DMS 273 (cell line): ENCODE data around the gene HMCN2.
"Not testable (repeated sequence)": the region's sequence is repeated elsewhere in the genome, so short reads cannot be mapped to it uniquely, and the experiment has no call there.

Experiments used
- DNase-seq: peaks from one replicate; lab custom pipeline; 2025; ENCODE audit not compliant: unreplicated experiment; lab: John Stamatoyannopoulos, UW

HMCN2 gene

DNA sequence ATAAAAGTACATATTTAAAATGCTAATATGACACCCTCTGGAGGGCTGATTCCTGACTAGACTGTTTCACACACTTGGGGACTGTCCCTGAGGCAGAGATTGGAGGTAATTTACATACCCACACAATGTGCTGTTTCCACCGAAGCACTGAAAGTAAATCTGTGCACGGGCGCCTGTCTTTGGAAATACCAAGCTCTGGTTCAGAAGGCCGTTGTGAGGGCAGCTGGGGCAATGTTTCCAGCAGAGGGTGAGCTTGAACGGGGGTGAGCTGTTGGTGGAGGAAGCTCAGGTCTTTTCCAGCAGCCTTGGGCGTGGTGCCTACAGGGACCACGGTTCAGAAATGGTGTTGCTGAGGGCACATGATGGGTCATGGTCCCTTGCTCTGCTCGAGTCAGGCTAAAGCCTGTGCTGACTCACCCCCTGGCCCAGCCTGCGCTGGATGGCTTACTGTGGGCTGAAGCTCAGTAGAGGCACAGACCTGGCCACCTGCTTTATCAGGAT is 25.8 kb upstream of the HMCN2 start:
- DNase-seq, result peak; percentile 52

DNA sequence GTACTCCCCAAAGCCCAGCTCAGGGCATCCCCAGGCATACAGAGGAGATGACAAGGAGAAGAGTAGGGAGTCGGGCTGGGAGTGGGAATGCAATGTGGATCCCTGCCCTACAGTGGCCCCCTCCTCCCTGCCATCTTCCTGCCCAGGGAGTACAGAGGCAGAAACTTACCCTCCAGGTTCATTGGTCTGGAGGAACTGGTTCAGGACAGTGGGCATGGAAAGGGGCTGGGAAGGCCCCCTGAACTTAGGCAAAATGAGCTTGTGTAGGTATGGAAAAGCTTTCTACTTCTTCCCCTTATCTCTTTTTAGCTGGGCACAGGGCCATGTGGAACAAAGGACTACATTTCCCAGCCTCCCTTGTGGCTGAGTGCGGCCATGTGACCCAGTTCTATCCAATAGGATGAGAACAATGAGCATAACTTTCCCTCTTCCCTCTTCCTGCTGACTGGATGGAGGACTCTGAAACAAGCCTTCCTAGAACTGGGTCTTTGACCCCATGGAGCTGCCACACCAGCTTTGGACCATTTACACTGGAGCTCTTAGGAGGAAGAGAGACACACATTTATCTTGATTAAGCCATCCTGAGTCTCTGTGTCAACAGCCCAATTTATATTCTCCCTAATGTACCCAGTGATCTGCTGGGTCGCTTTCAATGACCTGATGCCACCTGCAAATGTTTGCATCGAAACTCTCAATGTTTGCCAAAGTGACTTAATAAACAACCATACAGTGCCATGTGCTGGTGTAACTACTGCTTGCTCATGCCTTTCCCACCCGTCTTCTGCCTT is 25.0 kb upstream of the HMCN2 start:
- DNase-seq, result peak; percentile 86

DNA sequence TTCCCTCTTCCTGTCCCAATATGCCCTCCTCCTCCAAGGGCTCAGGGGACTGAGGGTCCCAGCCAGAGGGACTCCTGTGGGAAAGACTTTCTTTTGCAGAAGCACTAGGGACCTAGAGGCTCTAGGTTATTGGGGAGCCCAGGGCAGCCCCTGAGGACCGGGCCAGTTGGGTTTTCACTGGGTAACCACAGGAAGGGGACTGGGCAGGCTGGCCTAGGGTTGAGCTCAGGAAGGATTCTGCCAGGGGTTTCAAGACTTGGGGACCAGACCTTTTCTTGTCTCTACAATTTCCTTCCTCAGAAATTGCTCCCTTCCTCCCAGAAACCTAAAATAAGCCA is 24.4 kb upstream of the HMCN2 start:
- no peak for DNase-seq

DNA sequence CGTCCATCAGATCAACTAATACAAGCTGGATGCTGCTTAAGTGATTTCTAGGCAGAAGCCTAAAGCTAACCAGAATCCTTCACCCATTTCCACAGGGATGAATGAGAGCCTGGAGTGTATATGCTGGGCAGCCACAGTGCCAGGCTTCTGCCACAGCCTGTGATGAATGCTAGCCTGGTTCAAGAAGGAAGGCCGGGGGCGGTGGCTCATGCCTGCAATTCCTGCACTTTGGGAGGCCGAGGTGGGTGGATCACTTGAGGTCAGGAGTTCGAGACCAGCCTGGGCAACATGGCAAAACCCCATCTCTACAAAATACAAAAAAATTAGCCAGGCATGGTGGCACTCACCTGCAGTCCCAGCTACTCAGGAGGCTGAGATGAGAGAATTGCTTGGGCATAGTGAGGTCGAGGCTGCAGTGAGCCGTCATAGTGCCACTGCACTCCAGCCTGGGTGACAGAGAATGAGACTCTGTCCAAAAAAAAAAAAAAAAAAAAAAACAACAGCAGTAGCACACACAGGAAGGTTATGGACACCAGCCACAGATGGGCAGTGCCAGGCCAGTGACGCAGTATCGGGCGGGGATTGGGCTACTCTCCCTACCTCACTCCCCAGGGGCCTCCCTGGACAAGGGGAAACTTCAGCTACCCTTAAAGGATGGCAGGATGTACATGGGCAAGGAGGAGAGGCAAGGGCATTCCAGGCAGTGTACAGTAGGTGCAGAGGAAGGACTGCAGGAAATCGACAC is 23.1 kb upstream of the HMCN2 start:
- DNase-seq, result no peak

DNA sequence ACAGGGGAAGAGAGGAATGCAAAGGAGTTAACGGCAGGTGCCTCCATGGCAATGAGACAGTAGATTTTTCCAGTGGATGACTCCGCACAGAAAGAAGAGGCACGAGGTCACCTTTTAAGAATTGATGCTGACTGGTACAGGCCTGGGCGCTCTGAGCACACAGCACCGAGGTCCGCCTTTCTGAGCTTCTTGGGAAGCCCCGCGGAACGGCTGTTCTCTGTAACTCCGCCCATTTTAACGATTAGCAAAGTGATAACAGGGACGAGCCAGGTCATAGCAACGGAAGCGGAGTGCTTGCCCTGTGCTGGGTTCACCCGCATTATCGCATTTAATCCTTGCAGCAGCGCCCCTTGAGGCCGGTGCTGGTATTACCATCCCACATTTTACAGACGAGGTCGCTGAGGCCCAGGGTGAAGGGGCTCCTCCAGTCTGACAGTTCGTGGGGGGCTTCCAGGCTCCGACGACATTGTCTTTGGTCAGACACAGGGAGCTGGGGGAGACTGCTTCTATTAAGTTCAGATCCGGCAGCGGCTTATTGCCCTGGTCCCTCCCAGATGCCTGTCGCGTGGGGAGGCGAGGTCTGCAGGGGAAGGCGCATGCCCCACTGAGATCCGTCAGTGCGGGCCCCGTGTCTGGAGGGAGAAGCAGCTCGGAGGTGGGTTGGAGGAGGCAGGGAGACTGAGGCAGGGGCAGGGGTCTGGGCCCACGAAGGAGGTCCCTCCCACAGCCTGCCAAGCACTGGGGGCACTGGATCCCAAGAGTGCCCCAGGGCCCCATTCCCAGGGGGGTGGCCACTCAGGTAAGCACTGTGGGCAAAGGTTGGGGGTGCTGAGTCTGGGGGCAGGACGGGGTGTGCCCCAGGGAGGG is 22.3 kb upstream of the HMCN2 start:
- peak; percentile 86 for DNase-seq

DNA sequence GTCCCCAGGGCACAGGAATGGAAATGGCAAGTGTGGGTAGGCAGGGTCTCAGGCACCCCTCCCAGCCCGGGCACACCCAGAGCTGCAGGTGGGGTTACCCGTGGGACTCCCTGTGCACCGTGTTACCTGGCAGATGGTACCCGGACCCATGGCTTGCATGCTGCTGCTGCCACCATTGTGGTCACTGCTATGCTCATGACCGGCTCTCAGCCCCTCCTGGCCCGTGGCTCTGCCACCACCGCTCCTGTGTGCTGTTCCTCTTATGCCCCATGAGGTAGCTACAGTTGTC is 21.7 kb upstream of the HMCN2 start:
- DNase-seq, result no peak

DNA sequence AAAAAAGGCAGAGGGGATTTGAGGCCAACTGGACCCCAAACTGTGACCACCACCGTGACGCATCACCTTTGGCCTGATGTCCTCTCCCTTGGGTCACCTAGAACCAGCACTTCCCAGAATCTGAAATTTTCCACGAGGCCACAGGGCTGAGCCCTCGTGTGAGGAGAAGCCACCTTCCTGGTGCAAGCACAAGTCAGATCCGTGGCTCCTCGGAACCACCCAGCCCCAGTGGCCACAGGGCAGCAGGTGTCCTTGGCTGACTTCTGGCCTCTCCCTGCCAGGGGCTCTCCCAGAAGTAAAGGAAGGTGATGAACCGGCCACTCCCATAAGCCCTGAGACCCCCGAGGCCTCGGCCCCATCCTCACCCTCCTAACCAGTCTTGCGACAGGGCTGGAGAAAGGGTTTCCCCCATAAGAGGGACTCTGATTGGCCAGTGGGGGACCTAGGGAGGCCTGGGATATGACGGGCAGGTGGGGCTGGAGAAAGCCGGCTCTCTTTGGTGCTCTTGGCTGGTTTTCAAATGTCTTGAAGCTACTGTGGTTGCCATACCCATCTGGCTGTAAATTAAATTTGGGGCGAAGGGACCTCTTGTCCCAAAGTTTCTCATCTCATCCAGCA is 20.9 kb upstream of the HMCN2 start:
- no peak for DNase-seq

DNA sequence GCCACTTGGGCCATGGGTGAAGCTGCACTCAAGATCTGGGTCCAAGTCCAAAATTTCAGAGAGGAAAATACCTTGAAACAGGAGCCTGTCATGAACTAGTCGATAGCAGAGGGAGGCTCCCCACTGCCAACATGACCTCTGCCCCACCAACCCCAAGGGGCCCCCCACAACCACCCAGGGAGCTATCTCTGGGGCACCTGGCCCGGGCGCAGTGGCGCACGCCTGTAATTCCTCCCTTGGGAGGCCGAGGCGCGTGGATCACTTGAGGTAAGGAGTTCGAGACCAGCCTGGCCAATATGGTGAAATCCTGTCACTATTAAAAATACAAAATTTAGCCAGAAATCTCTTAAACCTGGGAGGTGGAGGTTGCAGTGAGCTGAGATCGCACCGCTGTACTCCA is 20.1 kb upstream of the HMCN2 start:
- DNase-seq, result no peak

DNA sequence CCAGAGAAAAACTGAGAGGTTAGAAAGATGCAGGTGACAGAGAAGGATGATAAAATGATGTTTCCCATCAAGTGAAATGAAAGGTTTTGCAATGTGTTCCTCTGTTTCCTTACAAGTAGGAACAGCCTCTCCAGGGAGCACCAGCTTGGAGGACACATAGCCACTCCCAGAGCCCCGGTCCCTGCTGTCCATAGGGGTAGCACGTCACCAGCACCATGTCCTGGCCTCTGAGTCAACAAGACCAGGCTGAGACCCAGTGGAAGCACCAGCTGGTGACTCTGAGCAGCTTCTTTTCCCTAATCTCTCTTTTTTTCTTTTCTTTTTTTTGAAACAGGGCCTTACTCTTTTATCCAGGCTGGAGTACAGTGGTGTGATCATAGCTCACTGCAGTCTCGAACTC is 19.4 kb upstream of the HMCN2 start:
- DNase-seq, result no peak

DNA sequence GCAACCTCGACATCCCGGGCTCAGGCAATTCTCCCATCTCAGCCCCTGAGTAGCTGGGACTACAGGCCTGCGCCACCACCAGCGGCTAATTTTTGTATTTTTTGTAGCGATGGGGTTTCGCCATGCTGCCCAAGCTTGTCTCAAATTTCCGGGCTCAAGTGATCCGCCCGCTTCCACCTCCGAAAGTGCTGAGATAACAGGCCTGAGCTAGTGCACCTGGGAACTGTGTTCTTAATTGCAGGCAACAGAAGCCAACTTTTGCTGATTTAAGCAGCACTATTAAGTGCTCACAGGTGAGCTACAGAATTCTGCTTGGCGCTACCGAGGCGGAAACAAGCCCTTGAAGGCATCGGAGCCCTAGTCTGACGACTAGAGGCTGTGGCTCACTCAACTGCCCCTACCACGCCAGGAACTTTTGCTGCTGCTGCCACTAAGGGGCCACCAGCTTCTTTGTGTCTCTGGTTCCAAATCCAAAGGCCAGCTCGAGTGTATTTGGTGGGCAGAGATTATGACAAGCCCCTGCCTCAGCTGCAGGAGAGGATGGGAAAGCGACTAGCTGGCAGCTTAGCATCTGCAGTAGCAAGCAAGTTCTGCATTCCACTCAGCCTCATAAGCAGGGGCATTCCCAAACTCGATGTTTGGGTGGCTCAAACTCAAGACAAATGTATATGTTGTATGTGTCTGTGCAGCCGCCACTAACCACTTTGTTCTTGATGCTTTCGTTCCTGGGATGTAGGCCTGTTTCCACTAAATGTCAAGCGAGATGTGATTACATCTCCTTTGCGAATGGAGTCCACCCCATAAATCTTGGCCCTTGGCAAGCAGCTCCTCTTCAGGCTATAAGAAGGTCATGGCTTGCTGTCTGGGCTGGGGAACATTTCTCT is 10.6 kb upstream of the HMCN2 start:
- DNase-seq, result no peak

DNA sequence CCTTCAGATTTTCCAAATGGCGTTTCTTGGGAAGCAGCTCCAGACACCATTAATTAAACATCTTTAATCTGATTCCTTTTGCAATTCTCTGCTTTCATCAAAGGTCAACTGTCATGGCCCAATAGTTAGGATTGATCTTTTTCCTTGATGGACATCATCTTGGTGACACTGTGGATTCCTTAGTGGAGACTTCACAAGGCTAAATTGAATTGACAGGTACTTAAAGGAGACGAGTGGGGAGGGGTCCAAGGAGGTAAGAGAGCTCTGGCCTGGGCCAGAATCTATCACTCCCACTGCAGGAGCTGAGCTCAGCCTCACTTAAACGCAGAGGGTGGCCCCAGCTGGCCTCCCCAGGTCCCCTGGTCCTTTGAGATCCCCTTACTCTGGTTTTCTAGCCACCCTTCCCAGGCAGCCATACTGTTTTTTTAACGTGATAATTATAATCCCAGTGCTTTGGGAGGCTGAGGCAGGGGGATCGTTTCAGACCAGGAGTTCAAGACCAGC is 9.9 kb upstream of the HMCN2 start:
- DNase-seq, result no peak

DNA sequence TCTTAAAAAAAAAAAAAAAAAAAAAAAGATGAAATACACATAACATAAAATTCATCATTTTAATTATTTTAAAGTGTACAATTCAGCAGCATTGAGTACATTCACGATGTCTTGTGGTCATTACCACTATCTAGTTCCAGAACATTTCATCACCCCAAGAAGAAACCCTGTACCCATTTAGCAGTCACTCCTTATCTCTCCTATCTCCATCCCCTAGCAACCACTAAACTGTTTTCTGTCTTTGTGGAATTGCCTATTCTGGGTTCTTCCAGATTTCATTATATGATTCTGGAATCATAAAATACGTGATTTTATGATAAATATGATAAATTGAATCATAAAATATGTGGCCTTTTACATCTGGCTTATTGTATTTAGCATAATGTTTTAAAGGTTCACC is 8.9 kb upstream of the HMCN2 start:
- no peak for DNase-seq

DNA sequence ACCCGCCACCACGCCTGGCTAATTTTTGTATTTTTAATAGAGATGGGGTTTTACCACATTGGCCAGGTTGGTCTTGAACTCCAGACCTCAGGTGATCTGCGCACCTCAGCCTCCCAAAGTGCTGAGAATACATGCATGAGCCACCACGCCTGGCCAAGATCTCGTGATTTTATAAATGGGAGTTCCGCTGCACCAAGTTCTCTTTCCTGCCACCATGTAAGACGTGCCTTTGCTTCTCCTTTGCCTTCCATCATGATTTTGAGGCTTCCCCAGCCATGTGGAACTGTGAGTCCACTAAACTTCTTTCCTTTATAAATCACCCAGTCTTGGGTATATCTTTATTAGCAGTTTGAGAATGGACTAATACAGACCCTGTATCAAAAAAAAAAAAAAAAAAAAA is 7.4 kb upstream of the HMCN2 start:
- not testable (repeated sequence) for DNase-seq

DNA sequence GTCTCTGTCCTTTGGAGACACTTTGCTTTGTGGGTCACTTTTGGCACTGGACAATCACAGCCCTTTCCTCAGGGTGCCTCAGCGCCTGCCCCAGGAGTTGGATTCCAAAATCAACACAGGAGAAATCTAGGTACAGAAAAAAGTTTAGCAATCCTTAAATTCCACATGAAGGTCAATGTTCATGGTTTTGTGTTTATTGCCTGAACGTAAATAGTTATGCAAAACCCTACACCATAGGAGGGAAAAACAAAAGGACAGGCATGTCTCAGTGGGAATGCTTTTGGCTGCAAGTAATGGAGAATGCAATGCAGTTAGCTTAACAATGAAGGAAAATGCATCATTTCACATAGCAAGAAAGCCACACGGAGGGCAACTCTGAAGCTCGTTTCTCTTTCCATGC is 6.5 kb upstream of the HMCN2 start:
- DNase-seq, result no peak

DNA sequence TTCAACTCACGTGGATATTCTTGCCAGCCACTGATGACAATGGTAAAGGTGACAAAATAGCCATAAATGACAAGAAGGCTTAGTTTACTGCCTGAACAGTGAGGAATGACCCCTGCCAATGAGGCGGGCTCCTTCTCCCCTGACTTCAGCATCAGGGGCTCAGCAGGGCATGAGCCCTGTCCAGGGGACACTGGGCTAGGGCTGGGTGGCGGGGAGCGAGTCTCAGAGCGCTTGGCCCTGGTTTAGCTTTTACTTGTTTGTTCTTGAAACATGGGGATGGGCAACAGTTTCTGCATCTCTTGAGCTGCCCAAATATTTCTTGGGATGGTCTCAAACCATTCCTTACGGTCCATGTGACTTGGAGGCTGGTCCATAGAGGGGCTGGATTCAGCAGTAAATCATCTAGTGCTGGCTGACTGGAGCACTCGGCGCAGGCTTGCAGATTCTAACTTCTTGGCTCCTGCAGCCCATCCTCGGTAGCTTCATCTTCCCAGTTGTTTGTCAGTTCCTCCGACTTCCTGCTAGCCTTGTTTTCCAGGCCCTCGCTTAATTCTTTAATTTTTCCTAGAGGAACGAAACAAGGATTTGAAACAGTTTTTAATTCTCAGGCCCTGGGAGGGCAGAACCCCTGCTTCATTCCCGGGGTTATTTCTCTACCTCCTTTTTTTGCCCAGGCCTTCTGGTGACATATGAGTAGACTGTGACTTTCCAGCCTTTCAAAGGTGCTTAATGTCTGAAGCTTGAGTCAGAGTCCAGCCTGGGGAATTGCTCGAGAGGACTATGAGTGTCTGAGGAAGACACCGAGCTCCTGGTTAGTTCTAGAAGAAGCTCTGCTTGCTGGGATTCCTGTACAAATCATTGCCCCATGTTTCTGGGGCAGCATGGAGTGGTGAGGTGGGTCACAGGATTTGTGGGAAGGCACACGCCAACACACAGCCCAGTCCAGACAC is 4.5 kb upstream of the HMCN2 start:
- no peak for DNase-seq

DNA sequence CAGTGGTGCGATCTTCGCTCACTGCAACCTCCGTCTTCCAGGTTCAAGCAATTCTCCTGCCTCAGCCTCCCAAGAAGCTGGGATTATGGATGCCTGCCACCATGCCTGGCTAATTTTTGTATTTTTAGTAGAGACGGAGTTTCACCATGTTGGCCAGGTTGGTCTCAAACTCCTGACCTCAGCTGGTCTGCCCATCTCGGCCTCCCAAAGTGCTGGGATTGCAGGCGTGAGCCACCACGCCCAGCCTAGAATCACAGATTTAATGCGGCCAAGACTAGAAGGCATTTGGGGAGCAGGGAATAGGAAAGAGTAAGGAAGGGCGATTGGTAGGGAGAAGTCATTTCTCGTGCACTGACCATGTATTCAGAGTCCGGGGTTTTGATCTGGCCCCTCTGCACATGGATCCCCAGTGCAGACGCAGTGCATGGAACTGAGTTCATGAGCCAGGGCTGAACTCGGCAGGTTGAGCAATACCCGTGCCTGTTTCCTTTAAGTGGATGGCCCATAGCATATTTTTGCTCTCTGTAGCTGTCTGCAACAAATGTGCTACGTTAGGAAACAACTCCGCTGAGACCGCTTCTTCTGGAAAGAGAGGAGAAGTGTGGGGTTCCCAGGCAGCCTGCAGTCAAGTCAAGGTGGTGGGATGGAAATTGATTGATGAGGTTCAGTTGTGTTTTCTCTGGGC is 3.4 kb upstream of the HMCN2 start:
- DNase-seq, result no peak

DNA sequence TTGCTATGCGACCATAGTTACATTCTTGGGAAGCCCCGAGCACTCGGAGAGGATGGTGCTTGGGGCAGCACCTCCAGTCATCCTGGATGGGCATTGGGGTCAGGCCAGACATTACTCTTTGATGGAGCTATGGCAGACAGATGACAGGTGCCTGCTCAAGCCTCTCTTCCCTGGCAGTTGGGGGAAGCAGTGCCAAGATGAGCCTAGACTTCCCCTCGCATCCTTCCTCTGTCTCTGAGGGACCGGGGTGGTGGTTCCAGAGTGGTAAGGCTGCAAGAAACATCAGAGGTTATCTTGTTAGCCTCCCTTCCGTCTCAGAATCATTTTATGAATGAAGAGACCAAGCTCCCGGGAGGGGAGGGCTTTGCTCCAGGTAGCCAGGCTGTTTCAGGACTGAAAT is 2.8 kb upstream of the HMCN2 start:
- no peak for DNase-seq

DNA sequence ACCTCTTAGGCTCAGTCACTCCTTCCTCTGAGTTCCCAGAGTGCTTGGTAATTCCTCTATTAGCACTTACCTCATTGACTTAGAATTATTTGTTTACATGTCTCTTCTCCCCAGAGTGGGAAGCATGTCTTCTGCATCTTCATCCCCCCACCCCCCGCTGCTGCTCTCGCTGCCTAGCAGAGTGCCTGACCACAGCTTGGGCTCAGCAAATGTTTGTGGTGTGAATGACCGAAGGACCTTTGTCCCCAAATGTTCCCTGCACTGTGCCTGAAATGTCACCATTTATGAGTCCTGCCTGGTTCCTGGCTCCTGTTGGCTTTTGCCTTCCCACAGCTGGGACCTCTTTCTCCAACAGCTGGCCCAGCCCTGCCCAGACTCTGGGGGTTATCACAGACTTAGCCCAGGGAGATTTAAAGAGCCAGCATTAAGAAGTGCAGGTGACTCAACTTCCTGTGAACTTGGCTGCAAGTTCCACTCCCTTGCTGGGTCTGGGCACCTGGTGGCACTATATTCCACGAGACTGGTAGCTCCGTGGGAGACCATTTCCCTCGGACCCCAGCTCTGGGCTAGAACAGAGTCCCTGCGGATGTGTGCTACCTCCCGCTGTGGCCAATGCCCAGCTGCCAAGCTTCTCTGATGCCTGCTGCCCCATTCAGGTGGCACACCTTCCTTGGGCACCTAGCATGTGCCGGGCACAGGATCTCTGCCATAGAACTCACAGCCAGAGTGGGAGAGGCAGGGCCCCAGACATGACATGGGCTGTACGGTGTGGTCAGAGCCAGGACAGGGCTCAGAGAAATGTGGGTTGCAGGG is 1.8 kb upstream of the HMCN2 start:
- peak; percentile 40 for DNase-seq
